BE2C (cell line): ENCODE measurements around the gene KCNQ1OT1.

ENCODE experiments used
- DNase-seq: peaks from one replicate; pipeline ENCODE4 v3.0.0-alpha.2; 2020
- H3K27me3 ChIP-seq: fragments of 250-450 bp; sonication (Bioruptor Pico); 2 replicates; pipeline ENCODE4 v1.5.1; 2020; ENCODE audit warnings: mild to moderate bottlenecking
- H3K36me3 ChIP-seq: fragments of 250-450 bp; sonication (Bioruptor Pico); 2 replicates; pipeline ENCODE4 v1.5.1; 2020; ENCODE audit warnings: mild to moderate bottlenecking
- H3K4me1 ChIP-seq: fragments of 250-450 bp; sonication (Bioruptor Pico); 2 replicates; pipeline ENCODE4 v1.5.1; 2020
- H3K4me3 ChIP-seq: 2 replicates; pipeline ENCODE4 v1.5.1; 2011; ENCODE audit warnings: low read depth, low read length
- H3K9me3 ChIP-seq: fragments of 250-450 bp; sonication (Bioruptor Pico); 2 replicates; pipeline ENCODE4 v1.5.1; 2020
- CTCF ChIP-seq: IDR thresholded peaks from 2 replicates; pipeline ENCODE4 v1.5.1; 2012; ENCODE audit warnings: mild to moderate bottlenecking, low read depth, low read length

Gene KCNQ1OT1

GRCh38 chr11:2573240-2574042 lies 126.4 kb downstream of the KCNQ1OT1 start:
- no peaks in the 10 kb centered on the region for H3K4me1 ChIP-seq

GRCh38 chr11:2572491-2573239 lies 127.1 kb downstream of the KCNQ1OT1 start:
- Histone ChIP-seq H3K4me3 (no peak overlapping the region), H3K27me3 (no peaks in the 10 kb centered on the region), H3K9me3 (no peaks in the 10 kb centered on the region), H3K36me3 (no peaks in the 10 kb centered on the region), H3K4me1 (no peaks in the 10 kb centered on the region)
- DNase-seq = no peak
- no peak for TF ChIP-seq CTCF

More at GRCh38 chr11:2573240-2574042, 126.4 kb downstream of the KCNQ1OT1 start:
- Histone ChIP-seq H3K4me3 (no peak overlapping the region), H3K36me3 (no peaks in the 10 kb centered on the region), H3K9me3 (no peaks in the 10 kb centered on the region), H3K27me3 (no peaks in the 10 kb centered on the region)
- DNase-seq = peak; percentile 1
- TF ChIP-seq CTCF = no peak

DNA sequence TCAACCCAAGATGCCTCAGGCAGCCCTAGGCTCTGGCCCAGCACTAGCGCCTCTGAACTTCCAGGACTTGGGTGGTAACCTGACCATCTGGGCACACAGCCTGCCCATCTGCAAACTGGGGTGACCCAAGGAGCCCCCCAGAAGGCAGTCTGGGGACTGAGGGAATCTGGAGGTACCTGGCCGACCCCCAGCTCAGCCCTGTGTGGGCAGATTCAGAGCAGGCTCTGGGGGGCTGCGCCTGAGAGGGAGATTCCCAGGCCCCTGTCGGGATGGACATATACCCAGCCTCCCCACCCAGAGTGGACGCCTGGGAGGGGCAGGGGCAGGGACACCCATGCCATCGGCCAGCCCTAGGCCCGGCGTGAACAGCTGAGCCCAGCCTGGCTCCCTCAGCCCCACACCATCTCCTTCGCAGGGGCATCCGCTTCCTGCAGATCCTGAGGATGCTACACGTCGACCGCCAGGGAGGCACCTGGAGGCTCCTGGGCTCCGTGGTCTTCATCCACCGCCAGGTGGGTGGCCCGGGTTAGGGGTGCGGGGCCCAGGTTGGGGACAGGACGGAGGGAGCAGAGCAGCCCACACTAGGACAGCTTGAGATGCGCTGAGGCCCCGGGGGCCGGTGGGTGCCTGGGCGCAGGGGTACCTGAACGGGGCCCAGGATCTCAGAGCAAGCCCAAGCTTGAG lies 128.1 kb downstream of the KCNQ1OT1 start:
- no peaks in the 10 kb centered on the region for H3K9me3 ChIP-seq
- TF ChIP-seq CTCF = no peak
- DNase-seq = no peak
- H3K4me1 ChIP-seq = no peaks in the 10 kb centered on the region
- no peaks in the 10 kb centered on the region for H3K36me3 ChIP-seq
- no peaks in the 10 kb centered on the region for H3K27me3 ChIP-seq
- no peak overlapping the region for H3K4me3 ChIP-seq

GRCh38 chr11:2570841-2571597 lies 128.8 kb downstream of the KCNQ1OT1 start:
- no peaks in the 10 kb centered on the region for H3K36me3 ChIP-seq
- no peaks in the 10 kb centered on the region for H3K27me3 ChIP-seq
- DNase-seq = no peak
- no peaks in the 10 kb centered on the region for H3K4me1 ChIP-seq
- no peaks in the 10 kb centered on the region for H3K9me3 ChIP-seq
- TF ChIP-seq CTCF = no peak
- H3K4me3 ChIP-seq = no peak overlapping the region

DNA sequence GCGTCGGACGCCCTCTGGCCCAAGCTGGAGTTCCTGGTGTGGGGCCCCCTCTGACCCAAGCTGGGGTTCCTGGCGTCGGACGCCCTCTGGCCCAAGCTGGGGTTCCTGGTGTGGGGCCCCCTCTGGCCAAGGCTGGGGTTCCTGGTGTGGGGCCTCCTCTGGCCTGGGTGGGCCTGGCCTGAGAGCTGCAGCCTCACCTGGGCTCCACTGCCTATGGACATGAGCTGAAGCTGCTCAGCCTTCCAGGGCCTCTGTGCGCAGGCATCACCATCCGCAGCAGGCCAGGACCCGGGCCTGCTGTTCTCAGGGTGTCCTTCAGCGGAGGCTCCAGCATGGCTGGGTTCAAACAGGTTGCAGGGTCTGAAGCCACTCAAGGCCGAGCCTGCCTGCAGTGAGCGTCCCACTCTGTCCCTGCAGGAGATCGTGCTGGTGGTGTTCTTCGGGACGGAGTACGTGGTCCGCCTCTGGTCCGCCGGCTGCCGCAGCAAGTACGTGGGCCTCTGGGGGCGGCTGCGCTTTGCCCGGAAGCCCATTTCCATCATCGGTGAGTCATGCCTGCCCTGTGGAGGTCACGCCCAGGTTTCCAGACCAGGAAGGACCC lies 129.5 kb downstream of the KCNQ1OT1 start:
- H3K4me3 ChIP-seq = no peak overlapping the region
- no peaks in the 10 kb centered on the region for H3K9me3 ChIP-seq
- TF ChIP-seq CTCF = no peak
- H3K4me1 ChIP-seq = no peaks in the 10 kb centered on the region
- H3K27me3 ChIP-seq = no peaks in the 10 kb centered on the region
- no peaks in the 10 kb centered on the region for H3K36me3 ChIP-seq
- DNase-seq = no peak
